Stimulated activated CD4-positive, alpha-beta T cell treated with anti-CD3 and anti-CD28 coated beads, Interleukin-12 subunit alpha, Interleukin-12 subunit beta, amount 100 ng/mL, for 24 hours (primary cell): ENCODE data around the gene LCE6A.

ENCODE experiments used
- DNase-seq, 2 experiments: peaks; one replicate each; pipeline ENCODE4 v3.0.0-alpha.2; 2020; ENCODE audit warnings: low read depth in 2 of 2

Gene LCE6A

DNA sequence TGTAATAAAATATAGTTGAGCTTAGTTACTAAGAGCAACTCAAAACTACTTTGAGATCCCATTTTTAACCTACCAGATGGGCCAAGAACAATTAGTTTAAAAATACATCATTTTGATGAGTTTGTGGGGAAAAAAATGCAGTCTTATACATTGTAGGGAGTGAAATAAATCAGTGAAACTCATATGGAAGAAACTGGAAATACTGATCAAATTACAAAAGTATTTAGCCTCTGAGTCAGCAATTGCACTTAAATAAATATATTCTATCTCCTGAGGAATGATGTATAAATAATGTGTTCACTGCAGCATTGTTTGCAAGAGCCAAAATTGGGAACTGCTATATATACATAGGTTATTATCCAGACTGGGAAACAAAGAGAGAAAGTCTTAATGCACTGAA lies 30.8 kb downstream of the LCE6A start:
- no peak for DNase-seq

DNA sequence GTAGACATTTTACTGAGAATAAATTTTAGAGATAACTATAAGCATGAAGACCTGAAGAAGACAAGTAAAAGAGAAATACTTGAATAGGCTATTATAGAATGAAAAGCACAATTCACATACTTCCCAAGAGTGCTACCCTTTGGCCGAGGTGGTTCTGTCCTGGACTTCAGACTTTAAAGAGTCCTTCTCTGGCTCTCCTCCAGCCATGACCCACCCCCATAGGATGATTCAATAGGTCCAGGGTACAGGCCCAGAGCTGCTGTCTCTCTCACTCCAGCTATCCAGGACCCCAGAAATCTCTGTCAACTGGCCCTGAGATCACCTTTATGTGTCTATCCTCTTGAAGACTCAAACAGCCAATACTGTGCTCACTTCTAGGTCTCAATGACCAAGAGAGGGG lies 34.2 kb downstream of the LCE6A start:
- no peak for DNase-seq

- peak in 1 of 2 experiments; percentile 23 for DNase-seq
These were observed 35.4 kb downstream of the LCE6A start, which contains the start of gene SMCP for GRCh38 chr1:152878042-152878441. SMCP (plus strand) TSS chr1:152878322; CDS start chr1:152884423, 6,101 bp downstream.

GRCh38 chr1:152879559-152880198 lies 37.0 kb downstream of the LCE6A start:
- no peak for DNase-seq

DNA sequence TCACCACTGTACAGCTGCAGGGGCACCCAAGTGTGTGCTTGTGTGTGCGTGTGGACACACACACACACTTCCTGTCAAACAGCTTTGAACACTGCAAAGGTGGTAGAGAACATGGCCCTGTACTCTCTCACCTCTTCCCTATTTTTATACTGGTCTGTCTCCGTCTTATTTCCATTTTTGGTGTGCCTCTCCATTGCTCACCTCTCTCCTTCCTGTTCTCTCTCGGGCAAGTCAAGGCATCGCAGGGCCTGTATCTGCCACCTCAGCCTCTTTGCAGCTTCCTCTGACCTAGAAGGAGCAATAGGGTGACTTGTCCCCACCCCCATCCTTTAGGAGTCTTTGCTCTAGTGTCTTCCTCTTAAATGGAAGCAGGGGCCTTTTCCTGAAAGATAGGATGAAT lies 37.7 kb downstream of the LCE6A start:
- DNase-seq: no peak

DNA sequence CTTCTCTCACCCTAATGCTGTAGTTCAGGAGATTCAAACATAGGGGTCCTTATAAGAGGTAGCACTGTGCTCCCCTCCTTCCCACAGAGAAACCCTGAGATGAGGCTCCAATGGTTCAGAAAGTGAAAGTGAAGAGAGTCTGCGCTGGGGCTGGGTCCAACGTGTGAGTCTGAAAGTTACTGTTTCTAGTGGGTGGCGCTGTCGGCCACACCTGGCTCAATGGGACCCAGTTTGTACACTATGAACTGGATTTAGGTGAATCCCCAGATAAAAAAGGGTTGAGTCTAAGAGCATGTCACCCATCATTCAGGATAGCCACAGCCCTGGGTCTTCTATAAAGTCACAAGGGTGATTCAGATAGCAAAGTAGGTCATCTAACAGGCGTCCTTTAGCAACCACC lies 38.3 kb downstream of the LCE6A start:
- DNase-seq: no peak

- DNase-seq: no peak
These were observed 41.4 kb downstream of the LCE6A start for GRCh38 chr1:152884085-152884484.

DNA sequence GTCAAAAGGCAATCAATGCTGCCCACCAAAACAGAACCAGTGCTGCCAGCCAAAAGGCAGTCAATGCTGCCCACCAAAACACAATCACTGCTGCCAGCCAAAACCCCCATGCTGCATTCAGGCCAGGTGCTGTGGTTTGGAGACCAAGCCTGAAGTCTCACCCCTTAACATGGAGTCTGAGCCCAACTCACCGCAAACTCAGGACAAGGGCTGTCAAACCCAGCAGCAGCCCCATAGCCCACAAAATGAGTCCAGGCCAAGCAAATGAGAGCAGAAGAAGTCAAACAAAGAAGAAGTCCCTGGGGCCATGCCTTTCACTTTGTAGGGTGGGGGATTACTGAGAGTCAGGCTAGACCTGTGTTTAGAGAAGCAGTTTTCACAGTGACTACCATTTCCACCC lies 41.9 kb downstream of the LCE6A start:
- DNase-seq: no peak

DNA sequence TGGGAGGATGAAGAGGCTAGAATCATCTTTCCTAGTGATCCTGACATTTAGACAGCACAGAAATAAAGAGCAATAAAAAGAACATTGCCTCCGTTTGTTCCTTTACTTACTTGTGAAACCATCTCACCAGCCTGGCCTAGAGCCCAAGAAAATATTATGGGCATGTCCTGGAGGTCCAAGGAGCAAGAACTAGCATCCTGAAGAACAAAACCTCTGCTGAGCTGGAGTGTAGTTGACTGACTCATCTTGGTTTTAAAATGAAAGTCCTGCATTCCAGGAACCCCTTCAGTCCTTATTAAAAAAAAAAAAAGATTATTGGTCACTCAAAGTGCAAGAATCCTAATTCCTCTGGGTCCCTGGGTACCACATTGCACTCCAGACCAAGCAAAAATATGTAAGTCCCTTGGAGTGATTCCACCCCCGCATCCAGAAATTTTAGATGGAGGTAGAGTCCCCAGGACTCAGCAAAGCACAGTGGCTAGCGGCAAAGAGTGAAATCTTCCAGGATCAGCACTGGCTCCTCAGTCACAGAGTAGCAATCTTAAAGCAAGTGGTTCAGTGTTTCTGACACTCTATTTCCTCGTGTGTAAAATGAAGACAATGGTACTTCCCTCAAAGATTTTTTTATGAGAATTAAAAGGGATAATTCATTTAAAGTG lies 42.4 kb downstream of the LCE6A start:
- DNase-seq: no peak

- DNase-seq: no peak
These were observed 43.4 kb downstream of the LCE6A start for GRCh38 chr1:152886085-152886484.

- DNase-seq: no peak
These were observed 44.2 kb downstream of the LCE6A start for GRCh38 chr1:152886758-152887409.

DNA sequence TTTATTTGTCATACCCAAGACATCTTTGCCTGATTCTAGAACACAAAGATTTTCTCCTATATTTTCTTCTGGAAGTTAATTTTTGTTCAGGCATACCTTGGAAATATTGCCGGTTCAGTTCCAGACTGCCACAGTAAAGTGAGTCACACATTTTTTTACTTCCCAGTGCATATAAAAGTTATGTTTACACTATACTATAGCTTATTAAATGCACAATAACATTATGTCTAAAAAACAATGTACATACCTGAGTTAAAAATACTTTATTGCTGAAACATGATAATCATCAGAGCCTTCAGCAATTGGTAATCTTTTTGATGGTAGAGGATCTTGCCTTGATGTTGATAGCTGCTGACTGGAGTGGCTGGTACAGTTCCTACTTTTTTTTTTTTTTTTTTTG lies 45.5 kb downstream of the LCE6A start:
- DNase-seq: no peak
